ENCODE data around the gene TPM1.

GRCh38 chr15:63088533-63089245 lies 46.1 kb downstream of the TPM1 start:
- TF ChIP-seq ZNF423 (CRISPR knock-in tag; IDR thresholded peaks at IDR 0.05), result no peak
- no peak for TF ChIP-seq FOXJ3 (CRISPR knock-in tag; IDR thresholded peaks at IDR 0.05; ENCODE audit: borderline replicate concordance)
- no peak for TF ChIP-seq NR3C1 (CRISPR knock-in tag; conservative IDR thresholded peaks at IDR 0.05; ENCODE audit: low read depth)
- no peak for TF ChIP-seq ATF1 (CRISPR knock-in tag; IDR thresholded peaks at IDR 0.05)
